Activated T-cell treated with anti-CD3 and anti-CD28 coated beads, Interleukin-2, amount 50 U/mL, for 24 hours (primary cell): ENCODE data around the gene COX8A.

ENCODE experiments used
- DNase-seq: peaks from one replicate; pipeline ENCODE4 v3.0.0-alpha.2; 2020
- H3K27ac Mint-ChIP-seq: 2 replicates; pipeline ENCODE4 v1.8.0; 2020; ENCODE audit warnings: mild to moderate bottlenecking, mixed read lengths
- H3K27me3 Mint-ChIP-seq: 2 replicates; pipeline ENCODE4 v1.8.0; 2020; ENCODE audit warnings: mixed read lengths
- H3K36me3 Mint-ChIP-seq: 2 replicates; pipeline ENCODE4 v1.8.0; 2020; ENCODE audit warnings: low read depth, mixed read lengths
- H3K4me1 Mint-ChIP-seq: 2 replicates; pipeline ENCODE4 v1.8.0; 2020; ENCODE audit warnings: low read depth, mixed read lengths
- H3K4me3 Mint-ChIP-seq: 2 replicates; pipeline ENCODE4 v1.8.0; 2020; ENCODE audit warnings: mild to moderate bottlenecking, moderate library complexity, mixed read lengths
- H3K9me3 Mint-ChIP-seq: 2 replicates; pipeline ENCODE4 v1.8.0; 2020; ENCODE audit warnings: mixed read lengths

The COX8A gene

GRCh38 chr11:63991558-63991957 is 17.1 kb downstream of the COX8A start:
- no peak for DNase-seq
- Mint-ChIP-seq H3K4me3 (no peak overlapping the region), H3K36me3 (peaks cover 90% of the 10 kb centered on the region), H3K27me3 (no peaks in the 10 kb centered on the region), H3K4me1 (peaks cover 29% of the 10 kb centered on the region), H3K27ac (peak overlapping the region; percentile 71), H3K9me3 (no peaks in the 10 kb centered on the region)

- Mint-ChIP-seq H3K4me1 (peaks cover 19% of the 10 kb centered on the region), H3K9me3 (no peaks in the 10 kb centered on the region), H3K27ac (peak overlapping the region; percentile 56), H3K36me3 (peaks cover 94% of the 10 kb centered on the region), H3K4me3 (no peak overlapping the region), H3K27me3 (no peaks in the 10 kb centered on the region)
- no peak for DNase-seq
Observed at GRCh38 chr11:63993100-63993499, 18.7 kb downstream of the COX8A start.

GRCh38 chr11:63993993-63994392 is 19.6 kb downstream of the COX8A start:
- H3K27me3 Mint-ChIP-seq = no peaks in the 10 kb centered on the region
- H3K27ac Mint-ChIP-seq = no peak overlapping the region
- H3K36me3 Mint-ChIP-seq = peaks cover 89% of the 10 kb centered on the region
- peaks cover 17% of the 10 kb centered on the region for H3K4me1 Mint-ChIP-seq
- no peak for DNase-seq
- H3K9me3 Mint-ChIP-seq = no peaks in the 10 kb centered on the region
- H3K4me3 Mint-ChIP-seq = no peak overlapping the region

GRCh38 chr11:63996512-63996911 is 22.1 kb downstream of the COX8A start:
- Mint-ChIP-seq H3K27me3 (peaks cover 3% of the 10 kb centered on the region), H3K4me3 (no peak overlapping the region), H3K4me1 (peaks cover 15% of the 10 kb centered on the region), H3K27ac (no peak overlapping the region), H3K36me3 (peaks cover 65% of the 10 kb centered on the region), H3K9me3 (no peaks in the 10 kb centered on the region)
- DNase-seq = no peak

- no peak for DNase-seq
- H3K36me3 Mint-ChIP-seq = peaks cover 58% of the 10 kb centered on the region
- H3K9me3 Mint-ChIP-seq = no peaks in the 10 kb centered on the region
- H3K27ac Mint-ChIP-seq = no peak overlapping the region
- peaks cover 12% of the 10 kb centered on the region for H3K4me1 Mint-ChIP-seq
- no peak overlapping the region for H3K4me3 Mint-ChIP-seq
- peaks cover 7% of the 10 kb centered on the region for H3K27me3 Mint-ChIP-seq
Observed at GRCh38 chr11:63997104-63997700, 22.8 kb downstream of the COX8A start.

- Mint-ChIP-seq H3K9me3 (no peaks in the 10 kb centered on the region), H3K27me3 (peaks cover 7% of the 10 kb centered on the region), H3K27ac (no peak overlapping the region), H3K36me3 (peaks cover 53% of the 10 kb centered on the region), H3K4me3 (no peak overlapping the region), H3K4me1 (peaks cover 12% of the 10 kb centered on the region)
- DNase-seq = no peak
Observed at GRCh38 chr11:63997801-63998337, 23.4 kb downstream of the COX8A start.

- Mint-ChIP-seq H3K4me1 (peaks cover 10% of the 10 kb centered on the region), H3K36me3 (peaks cover 46% of the 10 kb centered on the region), H3K27me3 (peaks cover 7% of the 10 kb centered on the region), H3K4me3 (no peak overlapping the region), H3K27ac (no peak overlapping the region), H3K9me3 (no peaks in the 10 kb centered on the region)
- no peak for DNase-seq
Observed at GRCh38 chr11:63998558-63999348, 24.3 kb downstream of the COX8A start.

- no peak overlapping the region for H3K4me3 Mint-ChIP-seq
- H3K27ac Mint-ChIP-seq = no peak overlapping the region
- peaks cover 7% of the 10 kb centered on the region for H3K27me3 Mint-ChIP-seq
- H3K36me3 Mint-ChIP-seq = peaks cover 38% of the 10 kb centered on the region
- peaks cover 10% of the 10 kb centered on the region for H3K4me1 Mint-ChIP-seq
- peak; percentile 82 for DNase-seq
- H3K9me3 Mint-ChIP-seq = no peaks in the 10 kb centered on the region
Observed at GRCh38 chr11:63999349-64000025, 25.1 kb downstream of the COX8A start.

GRCh38 chr11:64000026-64000739 is 25.8 kb downstream of the COX8A start:
- H3K27ac Mint-ChIP-seq = no peak overlapping the region
- H3K36me3 Mint-ChIP-seq = peaks cover 31% of the 10 kb centered on the region
- H3K4me3 Mint-ChIP-seq = peak overlapping the region; percentile 25
- H3K9me3 Mint-ChIP-seq = no peaks in the 10 kb centered on the region
- peaks cover 7% of the 10 kb centered on the region for H3K27me3 Mint-ChIP-seq
- peak; percentile 86 for DNase-seq
- peaks cover 10% of the 10 kb centered on the region for H3K4me1 Mint-ChIP-seq

GRCh38 chr11:64000740-64001483 is 26.5 kb downstream of the COX8A start:
- no peak for DNase-seq
- Mint-ChIP-seq H3K9me3 (no peaks in the 10 kb centered on the region), H3K27me3 (peaks cover 12% of the 10 kb centered on the region), H3K27ac (no peak overlapping the region), H3K36me3 (peaks cover 25% of the 10 kb centered on the region), H3K4me1 (peaks cover 10% of the 10 kb centered on the region), H3K4me3 (peak overlapping the region; percentile 31)

- H3K36me3 Mint-ChIP-seq = peaks cover 16% of the 10 kb centered on the region
- H3K27ac Mint-ChIP-seq = no peak overlapping the region
- no peak for DNase-seq
- H3K9me3 Mint-ChIP-seq = no peaks in the 10 kb centered on the region
- peaks cover 11% of the 10 kb centered on the region for H3K4me1 Mint-ChIP-seq
- no peak overlapping the region for H3K4me3 Mint-ChIP-seq
- peaks cover 20% of the 10 kb centered on the region for H3K27me3 Mint-ChIP-seq
Observed at GRCh38 chr11:64001484-64002420, 27.3 kb downstream of the COX8A start.

- H3K27me3 Mint-ChIP-seq = peaks cover 43% of the 10 kb centered on the region
- H3K9me3 Mint-ChIP-seq = no peaks in the 10 kb centered on the region
- H3K36me3 Mint-ChIP-seq = no peaks in the 10 kb centered on the region
- H3K27ac Mint-ChIP-seq = no peak overlapping the region
- no peak for DNase-seq
- H3K4me3 Mint-ChIP-seq = no peak overlapping the region
- peaks cover 18% of the 10 kb centered on the region for H3K4me1 Mint-ChIP-seq
Observed at GRCh38 chr11:64003807-64004589, 29.6 kb downstream of the COX8A start.
